MCF 10A (cell line): ENCODE data around the gene IQCC. TPM values are rescaled to one million over a fixed set of nuclear protein-coding genes. Genes with fewer than 3 reads are reported as not detected.

Source experiments
- BruUV-seq: library from RNA; stranded (reverse); fragments of 400-500 nt; replicated peaks from 2 replicates; lab custom pipeline; 2021; lab: Mats Ljungman, UMichigan
- CTCF ChIA-PET: fragments of 300-600 bp; sonication (Branson Sonifier 250); formaldehyde crosslinking; extraction: SDS; loops from one replicate; lab custom pipeline; 2021; ENCODE audit warnings: antibody characterized with exemption, inconsistent platforms; lab: Yijun Ruan, JAX
- POLR2A ChIA-PET: fragments of 300-600, 350-650 bp; sonication (Branson Sonifier 250); formaldehyde crosslinking; extraction: SDS; loops from one replicate; lab custom pipeline; 2020; ENCODE audit warnings: antibody characterized with exemption, inconsistent platforms; lab: Yijun Ruan, JAX
- DNase-seq: peaks from one replicate; pipeline ENCODE4 v3.0.0-alpha.2; 2018; ENCODE audit not compliant: unreplicated experiment
- H3K27ac Mint-ChIP-seq: one replicate; pipeline ENCODE4 v1.8.0; 2022; ENCODE audit warnings: mild to moderate bottlenecking, low read depth, mixed read lengths; ENCODE audit not compliant: unreplicated experiment
- H3K27me3 Mint-ChIP-seq: one replicate; pipeline ENCODE4 v1.8.0; 2022; ENCODE audit warnings: mixed read lengths; ENCODE audit not compliant: insufficient read depth, unreplicated experiment
- H3K36me3 Mint-ChIP-seq: one replicate; pipeline ENCODE4 v1.8.0; 2022; ENCODE audit warnings: mild to moderate bottlenecking, moderate library complexity, mixed read lengths; ENCODE audit not compliant: insufficient read depth, unreplicated experiment
- H3K4me1 Mint-ChIP-seq: one replicate; pipeline ENCODE4 v1.8.0; 2022; ENCODE audit warnings: mixed read lengths; ENCODE audit not compliant: insufficient read depth, unreplicated experiment
- H3K4me3 Mint-ChIP-seq: one replicate; pipeline ENCODE4 v1.8.0; 2022; ENCODE audit warnings: mild to moderate bottlenecking, moderate library complexity, mixed read lengths; ENCODE audit not compliant: unreplicated experiment
- H3K9me3 Mint-ChIP-seq: one replicate; pipeline ENCODE4 v1.8.0; 2022; ENCODE audit warnings: mixed read lengths; ENCODE audit not compliant: unreplicated experiment
- intact Hi-C: fragments of 100-400 bp; cut with micrococcal nuclease; formaldehyde crosslinking; loops from 2 replicates; pipeline ENCODE4 v1.14.1; 2022
- total RNA-seq: library from RNA; stranded (reverse); gene quantifications from 2 replicates; pipeline ENCODE4 v1.2.3, GENCODE V29; 2022
- TF ChIP-seq, protein P1 (sequence below): fragments of 200-600 bp; IDR thresholded peaks from one replicate; pipeline ENCODE4 v1.8.0; 2022; ENCODE audit warnings: antibody characterized with exemption, mild to moderate bottlenecking; ENCODE audit not compliant: unreplicated experiment

Gene IQCC
- total RNA-seq, 1 experiment from 2014 or later = 1.9 TPM

DNA sequence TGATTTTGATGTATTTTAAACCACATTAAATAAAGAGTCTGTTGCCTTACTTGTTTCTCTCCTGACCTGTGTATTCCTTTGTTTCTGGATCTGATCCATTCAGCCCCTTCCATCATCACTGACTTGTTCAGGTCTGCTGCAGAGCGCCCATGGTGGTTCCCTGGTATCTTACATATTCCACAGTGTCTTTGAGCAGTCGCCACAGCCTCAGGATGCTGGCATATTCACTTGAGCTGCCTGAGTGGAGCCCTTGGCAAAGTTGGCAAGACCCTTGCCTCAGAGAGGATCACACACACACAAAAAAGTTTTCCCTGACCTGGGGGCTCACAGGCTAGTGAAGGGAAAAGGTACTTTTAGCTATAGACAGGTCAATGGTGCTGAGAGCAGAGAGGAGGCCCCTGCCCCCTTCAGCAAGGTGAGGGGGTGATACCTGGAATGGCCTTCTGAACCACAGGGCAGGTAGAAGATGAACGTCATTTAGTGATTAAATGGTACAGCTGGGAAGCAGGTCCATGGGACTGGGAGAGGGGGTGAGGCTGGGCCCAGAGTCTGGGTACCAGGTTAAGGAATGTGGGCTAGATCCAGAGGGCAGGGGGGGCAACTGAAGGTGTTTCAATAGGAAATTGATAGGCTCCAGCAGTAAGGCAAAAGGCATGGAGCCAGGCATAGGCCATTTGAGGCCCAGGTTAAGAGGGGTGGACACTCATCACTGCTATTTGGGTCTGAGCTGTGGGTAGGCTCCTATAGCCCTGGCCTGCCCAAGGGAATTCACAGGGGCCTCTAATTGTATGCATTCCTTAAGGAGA is 7.0 kb upstream of the IQCC start:
- ChIA-PET CTCF (interaction anchor here (0.6 to 3.3 kb wide), 3 partner anchors 8 to 56 kb away, joined by 3 to 11 read pairs (median 3); no protein-coding TSS in a partner anchor), POLR2A (interaction anchor here (0.6 to 2.9 kb wide), 5 partner anchors 8 to 91 kb away, joined by 3 to 13 read pairs (median 9); partner anchors contain the start of genes IQCC, KPNA6 and TXLNA)
- BruUV-seq = no TSS peak
- intact Hi-C loops = no loop called here
- Mint-ChIP-seq H3K9me3 (no peaks in the 10 kb centered on the region), H3K36me3 (peaks cover 42% of the 10 kb centered on the region), H3K4me3 (no peak overlapping the region), H3K4me1 (peaks cover 12% of the 10 kb centered on the region), H3K27ac (no peak overlapping the region), H3K27me3 (no peaks in the 10 kb centered on the region)
- no peak for DNase-seq
- TF ChIP-seq, protein P1, sequence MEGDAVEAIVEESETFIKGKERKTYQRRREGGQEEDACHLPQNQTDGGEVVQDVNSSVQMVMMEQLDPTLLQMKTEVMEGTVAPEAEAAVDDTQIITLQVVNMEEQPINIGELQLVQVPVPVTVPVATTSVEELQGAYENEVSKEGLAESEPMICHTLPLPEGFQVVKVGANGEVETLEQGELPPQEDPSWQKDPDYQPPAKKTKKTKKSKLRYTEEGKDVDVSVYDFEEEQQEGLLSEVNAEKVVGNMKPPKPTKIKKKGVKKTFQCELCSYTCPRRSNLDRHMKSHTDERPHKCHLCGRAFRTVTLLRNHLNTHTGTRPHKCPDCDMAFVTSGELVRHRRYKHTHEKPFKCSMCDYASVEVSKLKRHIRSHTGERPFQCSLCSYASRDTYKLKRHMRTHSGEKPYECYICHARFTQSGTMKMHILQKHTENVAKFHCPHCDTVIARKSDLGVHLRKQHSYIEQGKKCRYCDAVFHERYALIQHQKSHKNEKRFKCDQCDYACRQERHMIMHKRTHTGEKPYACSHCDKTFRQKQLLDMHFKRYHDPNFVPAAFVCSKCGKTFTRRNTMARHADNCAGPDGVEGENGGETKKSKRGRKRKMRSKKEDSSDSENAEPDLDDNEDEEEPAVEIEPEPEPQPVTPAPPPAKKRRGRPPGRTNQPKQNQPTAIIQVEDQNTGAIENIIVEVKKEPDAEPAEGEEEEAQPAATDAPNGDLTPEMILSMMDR = no peak

DNA sequence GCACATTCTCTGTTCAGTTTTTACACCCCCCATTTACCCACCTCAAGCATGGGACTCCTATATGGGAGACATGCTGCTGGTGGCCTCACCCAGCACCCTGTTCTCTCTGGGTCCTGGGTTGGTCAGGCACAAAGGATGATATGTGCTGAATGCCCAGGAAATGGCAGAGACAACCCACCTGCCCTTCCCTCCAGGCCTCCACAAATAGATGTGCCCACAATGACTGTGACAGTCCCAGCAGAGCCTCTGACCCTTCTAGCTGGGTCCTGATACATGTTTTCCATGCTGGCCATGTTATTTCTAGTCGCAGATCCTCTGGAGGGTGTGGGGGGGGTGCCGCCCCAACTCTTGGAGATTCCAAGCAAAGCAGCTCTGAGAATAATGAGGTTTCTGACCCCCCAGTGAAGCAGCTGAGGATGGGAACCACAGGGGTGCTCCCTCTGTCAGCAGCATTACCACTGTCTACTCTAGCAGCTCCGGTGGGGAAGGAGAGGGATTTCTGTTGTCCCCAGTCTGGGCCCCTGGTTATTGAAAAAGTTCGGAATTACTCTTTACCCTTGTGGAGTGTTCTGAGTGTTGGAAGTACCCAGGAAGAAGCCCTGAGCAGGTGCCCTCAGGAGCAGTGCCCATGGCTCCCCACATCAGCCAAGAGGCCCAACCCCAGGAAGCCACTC is 6.3 kb upstream of the IQCC start:
- CTCF ChIA-PET = interaction anchor here (3.3 kb wide), 1 partner anchor 16 kb away, joined by 11 read pairs; no protein-coding TSS in a partner anchor
- peaks cover 12% of the 10 kb centered on the region for H3K4me1 Mint-ChIP-seq
- DNase-seq = no peak
- intact Hi-C loops = no loop called here
- H3K36me3 Mint-ChIP-seq = peaks cover 39% of the 10 kb centered on the region
- BruUV-seq = no TSS peak
- peak overlapping the region; percentile 71 for H3K4me3 Mint-ChIP-seq
- TF ChIP-seq, protein P1 = no peak
- no peak overlapping the region for H3K27ac Mint-ChIP-seq
- H3K27me3 Mint-ChIP-seq = no peaks in the 10 kb centered on the region
- POLR2A ChIA-PET = interaction anchor here (0.6 to 2.5 kb wide), 2 partner anchors 18 to 90 kb away, joined by 3 to 9 read pairs; no protein-coding TSS in a partner anchor
- H3K9me3 Mint-ChIP-seq = no peaks in the 10 kb centered on the region

- H3K27me3 Mint-ChIP-seq = no peaks in the 10 kb centered on the region
- H3K27ac Mint-ChIP-seq = peak overlapping the region; percentile 27
- peaks cover 36% of the 10 kb centered on the region for H3K36me3 Mint-ChIP-seq
- H3K9me3 Mint-ChIP-seq = no peaks in the 10 kb centered on the region
- TF ChIP-seq, protein P1 = no peak
- no TSS peak for BruUV-seq
- intact Hi-C loops = no loop called here
- peak overlapping the region; percentile 71 for H3K4me3 Mint-ChIP-seq
- peaks cover 12% of the 10 kb centered on the region for H3K4me1 Mint-ChIP-seq
- no peak for DNase-seq
- ChIA-PET CTCF (interaction anchor here (1.5 kb wide), 1 partner anchor 15 kb away, joined by 4 read pairs; no protein-coding TSS in a partner anchor), POLR2A (interaction anchor here (2.5 kb wide), 1 partner anchor 18 kb away, joined by 9 read pairs; no protein-coding TSS in a partner anchor)
These were observed 5.8 kb upstream of the IQCC start for GRCh38 chr1:32199717-32200072.
